Stimulated activated CD4-positive, alpha-beta T cell treated with anti-CD3 and anti-CD28 coated beads, Interleukin-1b, Interleukin-23, amount 100 ng/mL, for 1 hour (primary cell): ENCODE data around the gene FTCDNL1.

Source experiments
- DNase-seq, 2 donors: peaks; one replicate each; pipeline ENCODE4 v3.0.0-alpha.2; 2020; ENCODE audit warnings: low read depth in 2 of 2

FTCDNL1 gene

GRCh38 chr2:199842631-199843395 is 8.2 kb downstream of the FTCDNL1 start:
- no peak for DNase-seq

- no peak for DNase-seq
These were observed 9.6 kb downstream of the FTCDNL1 start for GRCh38 chr2:199841409-199841808.

GRCh38 chr2:199838399-199838798 is 12.6 kb downstream of the FTCDNL1 start:
- DNase-seq = no peak

GRCh38 chr2:199836943-199837342 is 14.0 kb downstream of the FTCDNL1 start:
- DNase-seq = no peak

- no peak for DNase-seq
These were observed 17.5 kb downstream of the FTCDNL1 start for GRCh38 chr2:199833525-199833924.

- no peak for DNase-seq
These were observed 20.5 kb downstream of the FTCDNL1 start for GRCh38 chr2:199830531-199830930.

GRCh38 chr2:199829628-199830027 is 21.4 kb downstream of the FTCDNL1 start:
- DNase-seq = no peak

- no peak for DNase-seq
These were observed 31.2 kb downstream of the FTCDNL1 start for GRCh38 chr2:199819746-199820145.

- DNase-seq = no peak
These were observed 32.2 kb downstream of the FTCDNL1 start for GRCh38 chr2:199818754-199819153.

- DNase-seq = no peak
These were observed 33.0 kb downstream of the FTCDNL1 start for GRCh38 chr2:199818026-199818425.

GRCh38 chr2:199814817-199815211 is 36.2 kb downstream of the FTCDNL1 start:
- no peak for DNase-seq

- DNase-seq = no peak
These were observed 36.7 kb downstream of the FTCDNL1 start for GRCh38 chr2:199814101-199814816.

GRCh38 chr2:199812493-199812892 is 38.5 kb downstream of the FTCDNL1 start:
- no peak for DNase-seq

- no peak for DNase-seq
These were observed 39.6 kb downstream of the FTCDNL1 start for GRCh38 chr2:199811346-199811745.

GRCh38 chr2:199810422-199811171 is 40.4 kb downstream of the FTCDNL1 start:
- no peak for DNase-seq

- DNase-seq = no peak
These were observed 43.0 kb downstream of the FTCDNL1 start for GRCh38 chr2:199807966-199808365.

GRCh38 chr2:199806179-199806578 is 44.8 kb downstream of the FTCDNL1 start:
- DNase-seq = no peak

GRCh38 chr2:199804831-199805230 is 46.2 kb downstream of the FTCDNL1 start:
- DNase-seq = no peak

- DNase-seq = no peak
These were observed 52.0 kb downstream of the FTCDNL1 start for GRCh38 chr2:199798831-199799580.

- DNase-seq = no peak
These were observed 53.3 kb downstream of the FTCDNL1 start for GRCh38 chr2:199797431-199798403.

GRCh38 chr2:199792381-199792780 is 58.6 kb downstream of the FTCDNL1 start:
- DNase-seq = no peak
